Keratinocyte (primary cell): ENCODE results near the gene HDAC9. TPM values are rescaled to one million over a fixed set of nuclear protein-coding genes. Genes with fewer than 3 reads are reported as not detected.

Experiments used
- DNase-seq: peaks from one replicate; pipeline ENCODE4 v3.0.0-alpha.2; 2011; ENCODE audit warnings: low read depth, missing footprints, low spot score
- FAIRE-seq: peaks from 2 replicates; lab custom pipeline; 2011; peaks lifted over from hg19 to GRCh38; lab: Jason Lieb, UNC
- H2AFZ ChIP-seq: 2 replicates; pipeline ENCODE4 v1.6.0; 2012; ENCODE audit warnings: low read length, control low read depth, inconsistent platforms; ENCODE audit not compliant: control insufficient read depth
- H3K27ac ChIP-seq: 2 replicates; pipeline ENCODE4 v1.5.1; 2011; ENCODE audit warnings: low read length; ENCODE audit not compliant: control insufficient read depth, insufficient read depth
- H3K27me3 ChIP-seq: 3 replicates; pipeline ENCODE4 v1.6.0; 2011; ENCODE audit warnings: low read length; ENCODE audit not compliant: control insufficient read depth, insufficient read depth; ENCODE audit errors: extremely low read depth
- H3K36me3 ChIP-seq, 2 experiments: 2 replicates in 1 of 2; 3 replicates in 1 of 2; pipeline ENCODE4 v1.5.1; 2011; ENCODE audit warnings: low read length in 2 of 2, mild to moderate bottlenecking in 1 of 2; ENCODE audit not compliant: control insufficient read depth in 2 of 2, insufficient read depth in 2 of 2; ENCODE audit errors: extremely low read depth in 1 of 2
- H3K4me1 ChIP-seq: 3 replicates; pipeline ENCODE4 v1.5.1; 2011; ENCODE audit warnings: low read length; ENCODE audit not compliant: control insufficient read depth, insufficient read depth; ENCODE audit errors: extremely low read depth
- H3K4me2 ChIP-seq: 3 replicates; pipeline ENCODE4 v1.6.0; 2011; ENCODE audit warnings: low read depth, low read length; ENCODE audit not compliant: control insufficient read depth, insufficient read depth; ENCODE audit errors: extremely low read depth
- H3K4me3 ChIP-seq, 3 experiments: fragments of 200-600 bp in 1 of 3; sonication (generic) in 1 of 3; 2 replicates in 2 of 3; 3 replicates in 1 of 3; pipeline ENCODE4 v1.5.1; 2011 to 2016; ENCODE audit warnings: low read length in 3 of 3, mild to moderate bottlenecking in 3 of 3, control low read depth in 2 of 3, inconsistent platforms in 1 of 3, low read depth in 1 of 3, mixed read lengths in 1 of 3, mixed run types in 1 of 3, moderate library complexity in 1 of 3; ENCODE audit not compliant: control insufficient read depth in 2 of 3, insufficient read depth in 2 of 3; ENCODE audit errors: extremely low read depth in 1 of 3
- H3K79me2 ChIP-seq: 2 replicates; pipeline ENCODE4 v1.6.0; 2012; ENCODE audit warnings: low read length; ENCODE audit not compliant: control insufficient read depth, insufficient read depth
- H3K9ac ChIP-seq: 3 replicates; pipeline ENCODE4 v1.6.0; 2011; ENCODE audit warnings: low read length; ENCODE audit not compliant: control insufficient read depth, insufficient read depth; ENCODE audit errors: extremely low read depth
- H3K9me1 ChIP-seq: 3 replicates; pipeline ENCODE4 v1.6.0; 2011; ENCODE audit warnings: low read length; ENCODE audit not compliant: control insufficient read depth, insufficient read depth; ENCODE audit errors: extremely low read depth
- H3K9me3 ChIP-seq: 2 replicates; pipeline ENCODE4 v1.5.1; 2012; ENCODE audit warnings: low read depth, low read length; ENCODE audit not compliant: control insufficient read depth
- H4K20me1 ChIP-seq: 3 replicates; pipeline ENCODE4 v1.6.0; 2011; ENCODE audit warnings: low read length; ENCODE audit not compliant: control insufficient read depth, insufficient read depth; ENCODE audit errors: extremely low read depth
- CTCF ChIP-seq, 3 experiments: IDR thresholded peaks in 1 of 3; conservative IDR thresholded peaks in 1 of 3; optimal IDR thresholded peaks in 1 of 3; 2 replicates in 2 of 3; 3 replicates in 1 of 3; pipeline versions ENCODE3 to v1.5.1; 2011; ENCODE audit warnings: low read length in 3 of 3, mild to moderate bottlenecking in 3 of 3, moderate library complexity in 2 of 3, control low read depth in 1 of 3, inconsistent platforms in 1 of 3; ENCODE audit not compliant: insufficient read depth in 2 of 3; ENCODE audit errors: extremely low read depth in 1 of 3
- EZH2 ChIP-seq: IDR thresholded peaks from one replicate; pipeline ENCODE4 v1.6.1; 2012; ENCODE audit warnings: inconsistent platforms, mild to moderate bottlenecking, low read length, moderate library complexity
- dilution Hi-C: fragments of 300-500 bp; cut with MboI; formaldehyde crosslinking; loops from one replicate; pipeline ENCODE4 v1.7.0; 2020; ENCODE audit warnings: low sequenced_read_pairs; ENCODE audit not compliant: extremely low pct_ligation_motif_present
- polyA plus RNA-seq, 5 experiments: library from polyadenylated mRNA; depleted of rRNA in 3 of 5; stranded (reverse) in 3 of 5; stranded (forward) in 1 of 5; unstranded in 1 of 5; fragments of >200 nt; gene quantifications; 1 replicate in 1 of 5; 2 replicates in 3 of 5; 3 replicates in 1 of 5; pipeline versions ENCODE4 v1.2.1 to v1.2.3, GENCODE V29; 2011 to 2012; ENCODE audit warnings: missing spikeins in 2 of 5, low read depth in 1 of 5, low replicate concordance in 1 of 5

HDAC9 gene
- polyA plus RNA-seq, 1 donor (not counting 4 experiments of a cell fraction or from before 2014, with no cell fraction given) = 24.6 TPM

GRCh38 chr7:18792871-18793595 is 297.5 kb downstream of the HDAC9 start:
- H2AFZ ChIP-seq = no peak overlapping the region
- H3K27me3 ChIP-seq = no peaks in the 10 kb centered on the region
- no peaks in the 10 kb centered on the region for H3K9me1 ChIP-seq
- H3K36me3 ChIP-seq = no peaks in the 10 kb centered on the region
- no peak overlapping the region for H3K27ac ChIP-seq
- DNase-seq (no peak), FAIRE-seq (no peak)
- no peaks in the 10 kb centered on the region for H3K9me3 ChIP-seq
- H3K4me3 ChIP-seq = no peak overlapping the region
- dilution Hi-C loops = no loop called here
- no peak overlapping the region for H3K9ac ChIP-seq
- no peaks in the 10 kb centered on the region for H3K4me1 ChIP-seq
- H3K79me2 ChIP-seq = no peaks in the 10 kb centered on the region
- no peaks in the 10 kb centered on the region for H4K20me1 ChIP-seq
- no peak overlapping the region for H3K4me2 ChIP-seq
- TF ChIP-seq CTCF (optimal IDR thresholded peaks at IDR 0.05 in 1 of 3, IDR thresholded peaks at IDR 0.05 in 1 of 3, conservative IDR thresholded peaks at IDR 0.05 in 1 of 3; ENCODE audit: extremely low read depth in 1 of 3, insufficient read depth in 2 of 3, low read length in 3 of 3) (no peak), EZH2 (no peak)

- no peak overlapping the region for H3K4me2 ChIP-seq
- no peaks in the 10 kb centered on the region for H3K27me3 ChIP-seq
- FAIRE-seq = no peak
- no peak overlapping the region for H3K27ac ChIP-seq
- H3K36me3 ChIP-seq = no peaks in the 10 kb centered on the region
- no peak overlapping the region for H3K4me3 ChIP-seq
- no peak overlapping the region for H3K9ac ChIP-seq
- no peaks in the 10 kb centered on the region for H4K20me1 ChIP-seq
- dilution Hi-C loops = no loop called here
- H2AFZ ChIP-seq = no peak overlapping the region
- no peaks in the 10 kb centered on the region for H3K9me1 ChIP-seq
- no peaks in the 10 kb centered on the region for H3K79me2 ChIP-seq
- TF ChIP-seq CTCF (optimal IDR thresholded peaks at IDR 0.05 in 1 of 3, IDR thresholded peaks at IDR 0.05 in 1 of 3, conservative IDR thresholded peaks at IDR 0.05 in 1 of 3; ENCODE audit: extremely low read depth in 1 of 3, insufficient read depth in 2 of 3, low read length in 3 of 3) = no peak
- no peaks in the 10 kb centered on the region for H3K4me1 ChIP-seq
- DNase-seq = no peak
- H3K9me3 ChIP-seq = no peaks in the 10 kb centered on the region
Observed at GRCh38 chr7:18796216-18796615, 300.7 kb downstream of the HDAC9 start.
